Frontal cortex (tissue), 4 donors: ENCODE data around the gene ANGPTL1. TPM values are rescaled to one million over a fixed set of nuclear protein-coding genes. Genes with fewer than 3 reads are reported as not detected.

ENCODE experiments used
- DNase-seq, 2 donors: peaks; one replicate each; pipeline ENCODE4 v3.0.0; 2012; ENCODE audit warnings: low spot score in 2 of 2
- FAIRE-seq: peaks from 2 replicates; lab custom pipeline; 2012; peaks lifted over from hg19 to GRCh38; lab: Jason Lieb, UNC
- total RNA-seq: library from RNA; depleted of rRNA; stranded (reverse); fragments of >200 nt; gene quantifications from one replicate; pipeline ENCODE4 v1.2.3, GENCODE V29; 2014
- donor health status: control.
- donor health status: control.
- donor health status: control.

Gene ANGPTL1, protein sequence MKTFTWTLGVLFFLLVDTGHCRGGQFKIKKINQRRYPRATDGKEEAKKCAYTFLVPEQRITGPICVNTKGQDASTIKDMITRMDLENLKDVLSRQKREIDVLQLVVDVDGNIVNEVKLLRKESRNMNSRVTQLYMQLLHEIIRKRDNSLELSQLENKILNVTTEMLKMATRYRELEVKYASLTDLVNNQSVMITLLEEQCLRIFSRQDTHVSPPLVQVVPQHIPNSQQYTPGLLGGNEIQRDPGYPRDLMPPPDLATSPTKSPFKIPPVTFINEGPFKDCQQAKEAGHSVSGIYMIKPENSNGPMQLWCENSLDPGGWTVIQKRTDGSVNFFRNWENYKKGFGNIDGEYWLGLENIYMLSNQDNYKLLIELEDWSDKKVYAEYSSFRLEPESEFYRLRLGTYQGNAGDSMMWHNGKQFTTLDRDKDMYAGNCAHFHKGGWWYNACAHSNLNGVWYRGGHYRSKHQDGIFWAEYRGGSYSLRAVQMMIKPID
- 2.0 TPM for total RNA-seq

- no peak for FAIRE-seq
- no peak for DNase-seq
Observed at GRCh38 chr1:178870944-178871343, at the start of gene ANGPTL1. ANGPTL1 (minus strand) TSS chr1:178871077; CDS start chr1:178865776, 5,301 bp downstream.

GRCh38 chr1:178919581-178919980, 48.7 kb upstream of the ANGPTL1 start:
- FAIRE-seq (no peak), DNase-seq (no peak)

GRCh38 chr1:178918955-178919354, 48.1 kb upstream of the ANGPTL1 start:
- FAIRE-seq (no peak), DNase-seq (no peak)

DNA sequence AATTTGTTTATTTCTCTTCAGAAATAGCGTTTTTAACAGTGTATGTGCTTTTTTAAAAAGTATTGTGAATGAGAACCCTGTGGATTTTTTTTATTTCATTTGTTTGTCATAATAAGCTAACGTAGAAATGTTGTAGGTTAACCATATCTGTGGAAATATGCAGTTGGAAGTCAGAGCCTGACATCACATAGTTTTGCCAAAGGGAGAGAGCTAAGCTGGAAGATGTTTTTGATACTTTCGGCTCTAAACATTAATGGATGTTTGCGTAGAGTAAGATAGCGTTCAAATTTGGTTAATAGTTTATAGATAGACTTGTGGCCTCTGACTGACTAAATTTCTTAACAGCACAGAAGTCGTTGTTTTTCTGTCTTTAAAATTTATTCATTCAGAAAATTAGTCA, 47.4 kb upstream of the ANGPTL1 start:
- FAIRE-seq (no peak), DNase-seq (no peak)

DNA sequence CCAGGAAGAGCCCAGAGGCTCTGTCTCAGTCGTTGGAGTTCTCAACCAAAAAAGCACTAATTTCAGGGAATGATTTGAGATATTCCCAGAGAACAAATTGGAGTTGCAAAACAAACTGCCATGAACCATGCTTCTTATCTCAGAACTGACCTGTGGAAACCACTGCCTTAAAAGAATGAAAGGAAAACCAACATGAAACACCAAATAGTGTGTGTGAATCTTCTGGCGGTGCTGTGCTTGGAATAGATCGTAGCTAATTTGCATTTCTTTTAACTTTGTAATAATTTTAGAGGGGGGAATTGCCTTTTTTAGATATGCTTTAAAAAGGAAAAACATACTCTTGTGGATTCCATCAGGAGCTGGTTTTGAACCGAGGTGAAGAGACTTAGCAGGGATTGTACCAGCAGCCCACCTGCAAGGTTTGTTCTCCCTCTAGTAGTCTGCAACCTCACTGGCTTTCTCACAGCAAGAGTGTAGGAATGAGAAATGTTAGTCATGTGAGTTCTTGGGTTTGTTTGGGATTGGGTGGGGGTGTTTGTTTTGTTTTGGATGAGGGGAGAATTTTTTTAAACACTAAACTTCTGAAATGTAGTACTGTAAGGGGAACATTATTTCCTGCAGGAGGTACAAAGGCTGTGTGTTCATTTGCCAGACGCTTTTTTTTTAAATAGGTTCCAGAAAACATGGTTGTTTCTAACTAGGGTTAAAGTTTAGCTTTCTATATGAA, 45.7 kb upstream of the ANGPTL1 start:
- no peak for DNase-seq
- no peak for FAIRE-seq

- DNase-seq (no peak), FAIRE-seq (no peak)
Observed at GRCh38 chr1:178912597-178912996, 41.7 kb upstream of the ANGPTL1 start.

- FAIRE-seq: no peak
- no peak for DNase-seq
Observed at GRCh38 chr1:178910023-178910422, 39.1 kb upstream of the ANGPTL1 start.

GRCh38 chr1:178908358-178908757, 37.5 kb upstream of the ANGPTL1 start:
- DNase-seq: no peak

DNA sequence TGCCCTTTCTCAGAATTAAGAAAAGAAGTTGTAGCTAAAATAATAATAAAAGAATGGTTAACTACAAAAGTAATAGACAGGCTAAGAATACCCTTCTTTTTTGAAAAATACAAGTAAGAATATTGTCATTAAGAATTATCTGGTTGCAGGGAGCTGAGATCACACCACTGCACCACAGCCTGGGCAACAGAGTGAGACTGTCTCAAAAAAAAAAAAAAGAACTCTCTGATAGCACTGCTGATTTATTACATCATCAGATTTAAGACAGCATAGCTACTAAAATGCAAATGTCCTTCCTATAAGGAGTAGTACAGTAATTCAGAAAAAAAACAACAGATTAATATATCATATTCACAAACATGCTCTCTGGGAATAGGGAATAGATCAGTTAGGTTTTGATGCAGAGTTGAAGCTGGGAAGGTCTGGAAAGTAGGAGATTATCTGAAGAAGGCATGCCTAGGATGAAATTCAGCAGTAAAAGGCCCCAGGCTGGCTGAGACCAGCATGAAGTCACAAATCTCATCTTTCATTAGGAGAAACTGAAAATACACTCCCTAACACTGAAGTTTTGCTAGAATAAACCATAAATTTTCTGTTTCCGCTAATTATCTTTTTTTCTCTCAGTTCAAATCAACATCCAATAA, 30.7 kb upstream of the ANGPTL1 start:
- DNase-seq: no peak
- FAIRE-seq: no peak

More at GRCh38 chr1:178908358-178908757, 37.5 kb upstream of the ANGPTL1 start:
- no peak for FAIRE-seq

GRCh38 chr1:178899402-178899801, 28.5 kb upstream of the ANGPTL1 start:
- DNase-seq (no peak), FAIRE-seq (no peak)

- FAIRE-seq: no peak
- no peak for DNase-seq
Observed at GRCh38 chr1:178898401-178898800, 27.5 kb upstream of the ANGPTL1 start.

DNA sequence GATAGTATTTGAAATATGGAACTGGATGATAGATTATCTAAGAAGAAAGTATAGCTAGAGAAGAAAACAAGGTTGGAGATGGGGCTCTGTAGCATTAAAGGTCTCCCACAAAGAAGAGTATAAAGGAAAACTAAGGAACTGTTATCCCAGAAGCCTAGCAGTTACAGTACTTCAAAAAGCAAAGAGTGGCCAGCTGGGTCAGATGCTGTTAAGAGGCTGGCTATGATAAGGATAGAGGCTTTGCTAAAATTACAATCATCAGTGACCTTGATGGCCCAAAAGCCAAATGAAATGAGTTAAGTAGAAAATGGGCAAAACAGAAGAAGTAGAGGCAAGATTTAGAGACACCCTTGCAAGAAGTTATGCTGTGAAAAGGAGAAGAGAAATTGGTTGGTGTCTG, 25.1 kb upstream of the ANGPTL1 start:
- DNase-seq (no peak), FAIRE-seq (no peak)

DNA sequence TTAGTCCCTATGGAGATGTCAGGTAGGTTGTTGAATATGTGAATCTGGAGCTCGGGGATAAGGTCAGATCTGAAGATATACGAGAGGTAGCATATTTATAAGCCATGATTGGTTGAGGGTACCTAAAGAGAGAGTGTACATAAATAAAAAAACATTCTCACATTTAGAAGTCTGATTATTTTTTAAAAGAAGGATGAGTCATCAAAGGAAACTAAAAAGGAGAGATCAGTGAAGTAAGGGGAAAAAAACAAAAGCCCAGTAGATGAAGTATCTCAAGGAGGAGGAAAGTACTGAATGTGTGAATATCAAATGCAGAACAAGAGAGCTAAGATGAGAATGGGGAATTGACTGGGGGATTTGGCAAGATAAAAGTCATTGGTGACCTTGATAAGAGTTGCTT, 15.7 kb upstream of the ANGPTL1 start:
- DNase-seq (no peak), FAIRE-seq (no peak)

DNA sequence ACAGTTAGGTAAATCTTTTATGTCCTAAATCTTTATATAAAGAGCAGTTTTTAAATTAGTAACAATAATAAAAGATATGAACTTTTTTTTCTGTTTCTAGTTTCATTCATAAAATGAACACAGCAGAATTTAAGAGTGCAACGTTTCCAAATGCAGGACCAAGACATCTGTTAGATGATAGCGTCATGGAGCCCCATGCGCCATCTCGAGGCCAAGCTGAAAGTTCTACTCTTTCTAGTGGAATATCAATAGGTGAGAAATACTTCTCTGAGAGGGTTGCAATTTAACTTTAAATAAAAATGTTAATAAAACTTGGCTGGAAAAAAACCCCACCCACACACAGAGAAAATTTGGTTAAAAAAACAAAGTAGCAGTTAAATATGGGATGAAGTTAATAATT, 15.0 kb upstream of the ANGPTL1 start:
- FAIRE-seq: no peak
- no peak for DNase-seq

DNA sequence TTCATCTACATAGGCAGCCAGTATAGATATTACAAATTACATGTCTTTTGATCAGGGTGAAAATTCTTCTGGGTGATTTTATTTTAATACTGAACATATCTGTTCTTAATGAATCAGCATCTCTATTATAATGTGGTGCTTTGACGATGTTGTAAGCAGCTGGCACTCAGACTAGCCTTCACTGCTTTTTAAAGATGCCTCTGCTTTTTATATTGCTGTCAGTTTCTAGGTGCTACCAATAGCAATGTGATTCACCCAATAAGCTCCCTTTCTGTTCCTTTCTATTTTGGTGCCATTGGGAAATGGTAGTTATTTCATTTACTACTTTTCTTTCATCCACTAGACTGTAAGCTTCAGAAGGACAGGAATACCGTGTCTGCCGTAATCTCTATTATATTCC, 11.1 kb upstream of the ANGPTL1 start:
- FAIRE-seq: no peak
- no peak for DNase-seq

- DNase-seq (no peak), FAIRE-seq (no peak)
Observed at GRCh38 chr1:178877896-178878295, 7.0 kb upstream of the ANGPTL1 start.

DNA sequence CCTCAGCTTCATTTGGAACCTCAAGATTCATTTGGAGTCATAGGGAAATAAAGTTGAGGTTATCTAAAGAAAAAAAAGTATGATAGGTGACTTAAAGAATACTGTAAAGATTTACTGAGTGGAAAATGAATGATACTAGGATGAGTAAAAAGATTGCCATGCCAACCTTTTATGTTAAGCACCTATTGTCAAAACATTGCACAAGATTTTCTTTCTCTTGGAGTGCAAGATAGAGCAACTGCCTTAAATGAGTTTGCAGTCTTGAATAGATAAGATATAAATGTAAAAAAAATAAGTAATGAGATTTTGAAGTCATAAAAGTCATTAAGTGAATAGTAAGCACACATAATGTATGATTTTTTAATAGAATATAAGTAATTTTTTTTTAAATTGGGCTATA, 5.1 kb upstream of the ANGPTL1 start:
- DNase-seq (no peak), FAIRE-seq (no peak)

DNA sequence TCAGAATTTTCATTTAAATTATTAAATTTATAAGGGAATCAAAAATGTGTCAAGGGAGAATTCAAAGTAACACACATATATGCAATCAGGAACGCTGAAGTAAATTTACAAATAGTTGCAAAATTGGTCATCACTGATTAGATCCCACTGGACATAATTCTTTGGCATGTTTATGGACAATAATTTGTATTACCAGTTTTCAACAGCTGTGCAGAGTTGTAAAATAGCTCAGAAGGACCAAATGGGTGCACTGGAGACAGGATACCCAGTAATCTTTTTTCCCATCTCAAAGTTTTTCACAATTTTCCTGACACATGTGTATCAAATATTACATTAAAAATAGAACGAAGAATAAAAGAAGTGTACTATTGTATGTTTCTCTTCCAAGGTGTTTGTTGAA, 4.1 kb upstream of the ANGPTL1 start:
- DNase-seq (no peak), FAIRE-seq (no peak)

GRCh38 chr1:178871551-178872320, 859 bp upstream of the ANGPTL1 start:
- DNase-seq (no peak), FAIRE-seq (no peak)

GRCh38 chr1:178870221-178870620, 656 bp downstream of the ANGPTL1 start:
- no peak for FAIRE-seq
- DNase-seq: no peak
